Hippocampal formation (tissue), 2 donors: Measurements from ENCODE around the gene PRKD2.
"Not testable (repeated sequence)": the region's sequence is repeated elsewhere in the genome, so short reads cannot be mapped to it uniquely, and the experiment has no call there.

Experiments
- DNase-seq, 2 donors: peaks; one replicate each; lab custom pipeline; 2025; lab: John Stamatoyannopoulos, UW

The PRKD2 gene

DNA sequence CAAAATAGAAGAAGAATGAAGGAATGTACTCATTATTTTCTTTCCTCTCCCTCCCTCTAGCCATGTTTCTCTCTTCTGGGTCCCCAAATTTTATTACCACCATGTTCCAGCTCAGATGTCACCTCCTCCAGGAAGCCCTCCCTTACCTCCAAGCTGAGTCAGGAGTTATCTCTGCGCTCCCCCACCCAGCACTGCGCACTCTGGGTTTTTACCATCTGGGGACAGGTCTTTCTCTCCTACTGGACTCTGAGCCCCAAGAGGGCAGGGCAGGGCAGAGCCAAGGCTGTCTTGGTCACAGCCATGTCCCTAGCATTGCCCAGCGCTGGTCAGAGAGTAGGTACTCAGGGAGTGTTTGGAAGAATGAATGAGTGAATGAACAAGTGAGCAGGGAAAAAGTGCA is 83.8 kb downstream of the PRKD2 start:
- no peak for DNase-seq

DNA sequence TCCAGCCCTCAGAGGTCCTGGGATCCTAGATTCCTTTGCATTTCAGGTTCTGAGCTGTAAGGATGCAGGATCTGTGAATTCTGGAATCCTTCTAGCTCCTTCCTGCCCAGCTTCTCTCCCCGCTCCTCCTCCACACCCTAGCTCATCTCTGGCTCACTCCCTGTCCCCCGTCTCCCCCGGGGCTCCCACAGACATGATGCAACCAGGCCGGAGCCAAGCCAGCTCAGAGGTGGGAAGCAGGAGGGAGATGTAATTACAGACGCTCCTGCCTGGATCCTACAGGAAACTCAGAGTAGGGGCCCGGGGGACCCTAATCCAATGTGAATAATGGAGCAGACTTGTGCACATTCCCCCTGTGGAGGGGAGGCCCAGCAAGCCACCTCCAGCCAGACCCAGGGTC is 85.4 kb downstream of the PRKD2 start:
- DNase-seq = no peak

DNA sequence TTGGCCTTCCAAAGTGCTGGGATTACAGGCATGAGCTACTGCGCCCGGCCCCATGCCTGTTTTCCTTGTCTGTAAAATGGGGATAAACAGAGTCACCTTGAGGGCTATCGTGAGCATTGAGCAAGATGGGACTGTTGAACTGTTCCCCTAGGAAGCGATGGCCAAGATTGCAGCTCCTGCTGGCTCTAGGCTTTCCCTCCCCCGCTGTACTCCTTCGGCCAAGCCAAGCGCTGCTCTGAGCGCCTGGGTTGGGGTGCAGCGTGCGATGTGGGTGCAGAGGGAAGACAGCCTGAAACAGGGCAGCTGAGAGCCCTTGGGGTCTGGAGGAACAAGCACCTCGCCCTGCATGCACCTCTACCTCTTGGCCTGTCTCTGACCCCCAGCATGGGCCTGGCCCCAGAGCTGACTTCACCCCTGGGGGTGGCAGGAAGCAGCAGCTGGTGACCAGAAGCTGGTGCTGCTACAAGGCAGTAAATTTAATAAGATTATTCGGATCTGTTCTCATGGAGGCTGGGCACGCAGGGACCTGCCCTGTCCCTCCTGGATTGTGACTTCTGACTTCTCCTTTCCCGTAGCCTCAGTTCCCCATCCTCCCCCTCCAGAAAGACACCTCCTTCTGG is 86.2 kb downstream of the PRKD2 start:
- DNase-seq = no peak

DNA sequence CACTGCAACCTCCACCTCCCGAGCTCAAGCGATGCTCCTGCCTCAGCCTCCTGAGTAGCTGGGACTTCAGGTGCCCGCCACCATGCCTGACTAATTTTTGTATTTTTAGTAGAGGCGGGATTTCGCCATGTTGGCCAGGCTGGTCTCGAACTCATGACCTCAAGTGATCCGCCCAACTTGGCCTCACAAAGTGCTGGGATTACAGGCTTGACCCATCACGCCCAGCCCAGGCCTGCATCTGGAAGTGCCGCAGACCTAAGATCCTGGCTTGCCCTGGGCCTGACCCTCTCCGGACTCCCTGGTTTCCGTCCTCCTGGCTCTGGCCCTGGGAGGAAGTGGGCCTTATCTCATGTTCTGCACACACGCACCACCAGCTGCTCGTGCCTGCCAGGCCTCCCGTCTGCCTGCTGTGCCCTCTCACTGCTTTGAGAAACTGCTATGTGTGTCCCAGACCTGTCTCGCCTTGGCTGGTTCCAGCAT is 87.3 kb downstream of the PRKD2 start:
- DNase-seq = no peak

DNA sequence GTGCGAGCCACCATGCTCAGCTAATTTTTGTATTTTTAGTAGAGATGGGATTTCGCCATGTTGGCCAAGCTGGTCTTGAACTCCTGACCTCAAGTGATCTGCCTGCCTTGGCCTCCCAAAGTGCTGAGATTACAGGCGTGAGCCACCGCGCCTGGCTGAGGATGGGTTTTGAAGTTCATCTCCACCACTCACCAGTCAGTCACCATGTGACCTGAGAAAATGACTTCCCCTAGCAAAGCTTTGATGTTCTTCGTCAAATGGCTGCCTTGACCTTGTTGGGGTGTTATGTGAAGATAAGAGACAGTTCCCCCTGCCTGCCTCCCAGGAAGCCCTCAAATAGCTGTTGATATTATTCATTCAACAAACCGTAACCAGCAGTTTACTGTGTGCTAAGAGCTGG is 87.9 kb downstream of the PRKD2 start:
- DNase-seq = not testable (repeated sequence)

DNA sequence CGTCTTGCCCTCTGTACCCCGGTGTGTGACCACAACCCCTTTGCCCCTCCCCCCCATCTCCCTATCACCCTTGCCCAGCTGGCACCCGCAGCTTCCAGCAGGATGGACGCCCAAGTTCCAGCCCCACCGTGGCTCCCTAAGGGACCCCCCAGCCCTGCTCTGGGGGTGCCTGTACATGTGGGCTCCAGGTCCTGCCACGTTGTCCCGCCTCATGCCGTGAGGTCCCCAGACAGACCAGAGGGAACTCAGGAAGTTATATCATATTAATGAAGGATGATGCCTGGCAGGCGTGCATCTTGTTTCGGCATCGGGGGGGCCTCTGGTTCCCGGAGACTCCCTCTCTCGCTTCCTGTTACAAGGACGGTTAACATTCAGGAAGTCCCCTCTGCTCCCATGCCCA is 90.5 kb downstream of the PRKD2 start:
- DNase-seq = no peak

DNA sequence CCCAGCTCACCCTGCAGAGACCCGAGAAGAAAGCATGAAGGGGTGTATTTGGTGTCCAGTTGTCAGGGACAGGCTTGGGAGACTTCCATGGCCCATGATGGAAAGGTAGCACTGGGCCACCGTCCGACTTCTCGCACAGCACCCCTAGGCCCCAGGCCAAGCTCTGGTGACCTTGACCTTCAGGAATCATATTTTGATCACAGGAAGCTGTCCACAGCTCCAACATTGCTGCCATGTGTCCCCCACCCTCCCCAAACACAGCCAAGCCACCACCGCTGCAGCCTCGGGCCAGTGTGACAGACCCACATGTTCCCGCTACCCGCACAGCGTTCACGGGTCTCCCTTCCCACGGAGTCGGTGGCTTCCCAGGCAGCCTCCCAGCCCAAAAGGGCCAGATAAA is 91.2 kb downstream of the PRKD2 start:
- no peak for DNase-seq

DNA sequence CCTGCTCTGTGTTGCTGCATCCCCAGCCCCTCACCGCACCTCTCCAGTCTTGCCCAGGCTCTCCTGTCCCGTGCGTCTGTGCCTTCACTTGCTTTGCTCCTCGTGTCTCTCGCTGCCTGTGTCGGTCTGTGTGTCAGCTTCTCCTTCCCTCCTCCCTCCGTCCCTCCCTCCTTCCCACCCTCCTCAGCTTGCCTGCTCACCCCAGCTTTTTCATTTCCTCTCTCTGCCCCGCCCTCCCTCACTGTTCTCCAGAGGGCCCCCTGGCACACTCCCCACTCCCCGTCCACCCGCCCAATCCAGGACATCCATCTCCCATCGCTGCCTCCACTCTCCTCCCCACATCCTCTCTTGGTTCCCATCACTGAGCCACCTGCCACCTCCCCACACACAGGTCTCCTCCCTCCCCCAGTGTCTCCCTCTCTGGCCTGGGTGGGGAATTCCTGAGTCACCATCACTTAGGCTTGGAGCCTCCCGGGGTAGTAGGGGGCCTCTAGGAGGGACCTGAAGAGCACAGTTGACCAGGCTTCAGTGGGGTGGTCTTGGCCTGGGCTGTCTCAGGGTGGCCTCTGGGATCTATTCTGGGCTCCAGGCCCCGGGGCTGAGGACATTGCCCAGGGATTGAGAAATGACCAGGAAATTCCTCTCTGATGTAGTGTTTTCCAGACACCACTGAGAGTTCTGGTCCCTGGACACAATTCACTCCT is 91.8 kb downstream of the PRKD2 start, which contains the start of gene PTGIR:
PTGIR (minus strand) TSS at position 132 of the 704 bp plus-strand sequence. CDS start 864 bp downstream, outside the sequence.
- no peak for DNase-seq
